IMR-90 (cell line): ENCODE data around the gene LUZP4. TPM values are rescaled to one million over a fixed set of nuclear protein-coding genes. Genes with fewer than 3 reads are reported as not detected.

Source experiments
- ATAC-seq: fragments of 200-7000 bp; cut with Tn5 transposase; 2 replicates; pipeline ENCODE4 v1.9.1; 2020; ENCODE audit warnings: low read depth, mild to moderate bottlenecking, moderate library complexity
- BruUV-seq: library from RNA; stranded (reverse); fragments of 400-500 nt; replicated peaks from 2 replicates; lab custom pipeline; 2021; lab: Mats Ljungman, UMichigan
- CTCF ChIA-PET: fragments of 300-600 bp; formaldehyde crosslinking; extraction: SDS; loops from one replicate; lab custom pipeline; 2021; ENCODE audit warnings: antibody characterized with exemption; lab: Yijun Ruan, JAX
- POLR2A ChIA-PET: fragments of 300-600 bp; sonication (Branson Sonifier 250); formaldehyde crosslinking; loops from one replicate; lab custom pipeline; 2022; ENCODE audit warnings: antibody characterized with exemption; ENCODE audit not compliant: unreplicated experiment; lab: Charles Lee
- DNase-seq: peaks from one replicate; pipeline ENCODE4 v3.0.0; 2013
- H2AFZ ChIP-seq: replicated peaks from 2 replicates; pipeline ENCODE3; 2013; ENCODE audit warnings: low read length, mild to moderate bottlenecking; ENCODE audit not compliant: poor library complexity
- H2AK5ac ChIP-seq: 2 replicates; pipeline ENCODE4 v1.6.1; 2013; ENCODE audit warnings: low read depth, low read length, inconsistent platforms
- H2AK9ac ChIP-seq: replicated peaks from 2 replicates; pipeline ENCODE3; 2013; ENCODE audit warnings: mild to moderate bottlenecking, low read depth, low read length, moderate library complexity; ENCODE audit not compliant: poor library complexity
- H2BK120ac ChIP-seq: 2 replicates; pipeline ENCODE4 v1.6.1; 2013; ENCODE audit warnings: low read depth, low read length, inconsistent platforms
- H2BK15ac ChIP-seq: 3 replicates; pipeline ENCODE4 v1.6.1; 2013; ENCODE audit warnings: low read depth, low read length, inconsistent platforms
- H2BK20ac ChIP-seq: 2 replicates; pipeline ENCODE4 v1.6.1; 2013; ENCODE audit warnings: low read depth, mild to moderate bottlenecking, inconsistent platforms, low read length, moderate library complexity
- H2BK5ac ChIP-seq: 2 replicates; pipeline ENCODE4 v1.6.1; 2013; ENCODE audit warnings: mild to moderate bottlenecking, low read depth, low read length, inconsistent platforms; ENCODE audit not compliant: poor library complexity, severe bottlenecking
- H3K14ac ChIP-seq: replicated peaks from 2 replicates; pipeline ENCODE4 v1.6.1; 2013; ENCODE audit warnings: low read depth, low read length, inconsistent platforms
- H3K18ac ChIP-seq: 2 replicates; pipeline ENCODE4 v1.6.1; 2013; ENCODE audit warnings: low read depth, low read length, control low read depth
- H3K23ac ChIP-seq: 2 replicates; pipeline ENCODE4 v1.6.1; 2013; ENCODE audit warnings: low read depth, low read length, inconsistent platforms
- H3K27ac ChIP-seq: 2 replicates; pipeline ENCODE4 v1.5.1; 2013; ENCODE audit warnings: mild to moderate bottlenecking, control low read depth, low read length; ENCODE audit not compliant: insufficient read depth
- H3K27me3 ChIP-seq: 2 replicates; pipeline ENCODE4 v1.6.1; 2013; ENCODE audit warnings: low read length; ENCODE audit not compliant: control insufficient read depth, insufficient read depth
- H3K36me3 ChIP-seq: 2 replicates; pipeline ENCODE4 v1.6.1; 2013; ENCODE audit warnings: low read length, mixed read lengths; ENCODE audit not compliant: control insufficient read depth, insufficient read depth
- H3K4ac ChIP-seq: 2 replicates; pipeline ENCODE4 v1.6.1; 2013; ENCODE audit warnings: low read depth, low read length, inconsistent platforms
- H3K4me1 ChIP-seq: 2 replicates; pipeline ENCODE4 v1.6.1; 2013; ENCODE audit warnings: low read length, mixed read lengths; ENCODE audit not compliant: control insufficient read depth, insufficient read depth
- H3K4me2 ChIP-seq: 2 replicates; pipeline ENCODE4 v1.6.1; 2013; ENCODE audit warnings: low read depth, mild to moderate bottlenecking, control low read depth, low read length, moderate library complexity
- H3K4me3 ChIP-seq: 2 replicates; pipeline ENCODE4 v1.5.1; 2013; ENCODE audit warnings: low read depth, mild to moderate bottlenecking, control low read depth, low read length, moderate library complexity; ENCODE audit not compliant: insufficient read depth
- H3K56ac ChIP-seq: 2 replicates; pipeline ENCODE4 v1.6.1; 2013; ENCODE audit warnings: low read length, inconsistent platforms; ENCODE audit not compliant: insufficient read depth; ENCODE audit errors: extremely low read depth
- H3K79me1 ChIP-seq, 2 experiments: 2 replicates each; pipeline ENCODE4 v1.6.1; 2013; ENCODE audit warnings: low read length in 2 of 2, inconsistent platforms in 1 of 2, low read depth in 1 of 2
- H3K9ac ChIP-seq: 2 replicates; pipeline ENCODE4 v1.6.1; 2013; ENCODE audit warnings: low read depth, low read length, control low read depth
- H3K9me1 ChIP-seq: 2 replicates; pipeline ENCODE4 v1.6.1; 2013; ENCODE audit warnings: low read length, inconsistent platforms; ENCODE audit not compliant: insufficient read depth
- H3K9me3 ChIP-seq: 2 replicates; pipeline ENCODE4 v1.6.1; 2013; ENCODE audit warnings: low read length; ENCODE audit not compliant: control insufficient read depth, insufficient read depth
- H4K20me1 ChIP-seq: 2 replicates; pipeline ENCODE4 v1.6.1; 2013; ENCODE audit warnings: low read length, inconsistent platforms; ENCODE audit not compliant: insufficient read depth
- H4K5ac ChIP-seq: 2 replicates; pipeline ENCODE4 v1.6.1; 2013; ENCODE audit warnings: mild to moderate bottlenecking, low read depth, low read length, control low read depth
- H4K8ac ChIP-seq, 2 experiments: 2 replicates each; pipeline ENCODE4 v1.6.1; 2013; ENCODE audit warnings: low read depth in 2 of 2, low read length in 2 of 2, control low read depth in 1 of 2, inconsistent platforms in 1 of 2
- H4K91ac ChIP-seq: 2 replicates; pipeline ENCODE4 v1.6.1; 2013; ENCODE audit warnings: low read depth, low read length, inconsistent platforms; ENCODE audit not compliant: insufficient read depth
- BHLHE40 ChIP-seq: fragments of 150-350 bp; IDR thresholded peaks from 2 replicates; pipeline ENCODE4 v1.6.1; 2016; ENCODE audit warnings: mild to moderate bottlenecking, low read depth, low read length
- CEBPB ChIP-seq: IDR thresholded peaks from 2 replicates; pipeline ENCODE4 v1.6.1; 2012; ENCODE audit warnings: low read depth, low read length, improper control_type of control experiment
- CHD1 ChIP-seq: IDR thresholded peaks from 2 replicates; pipeline ENCODE4 v1.6.1; 2012; ENCODE audit warnings: low read depth, low read length, improper control_type of control experiment
- CTCF ChIP-seq: conservative IDR thresholded peaks from 2 replicates; pipeline ENCODE4 v1.5.1; 2012; ENCODE audit warnings: mild to moderate bottlenecking, low read depth, low read length, improper control_type of control experiment
- FOS ChIP-seq: fragments of 150-350 bp; IDR thresholded peaks from 2 replicates; pipeline ENCODE4 v1.6.1; 2016; ENCODE audit warnings: low read depth, low read length
- MAFK ChIP-seq: IDR thresholded peaks from 2 replicates; pipeline ENCODE4 v1.6.1; 2012; ENCODE audit warnings: low read depth, low read length, improper control_type of control experiment
- MAZ ChIP-seq: IDR thresholded peaks from 2 replicates; pipeline ENCODE4 v1.6.1; 2012; ENCODE audit warnings: low read depth, mild to moderate bottlenecking, low read length, improper control_type of control experiment, moderate library complexity, borderline replicate concordance
- MXI1 ChIP-seq: IDR thresholded peaks from 2 replicates; pipeline ENCODE4 v1.6.1; 2012; ENCODE audit warnings: low read depth, mild to moderate bottlenecking, low read length, moderate library complexity, borderline replicate concordance
- NFE2L2 ChIP-seq: fragments of 150-350 bp; IDR thresholded peaks from 2 replicates; pipeline ENCODE4 v1.6.1; 2016; ENCODE audit warnings: low read depth, mild to moderate bottlenecking, low read length
- POLR2A ChIP-seq: IDR thresholded peaks from 2 replicates; pipeline ENCODE4 v1.6.1; 2012; ENCODE audit warnings: mild to moderate bottlenecking, low read depth, low read length
- RAD21 ChIP-seq: IDR thresholded peaks from 2 replicates; pipeline ENCODE4 v1.6.1; 2012; ENCODE audit warnings: low read length, improper control_type of control experiment
- RCOR1 ChIP-seq: IDR thresholded peaks from 2 replicates; pipeline ENCODE4 v1.6.1; 2012; ENCODE audit warnings: mild to moderate bottlenecking, low read length, improper control_type of control experiment; ENCODE audit not compliant: insufficient replicate concordance
- RFX5 ChIP-seq: IDR thresholded peaks from 2 replicates; pipeline ENCODE4 v1.8.0; 2012; ENCODE audit warnings: low read depth, mild to moderate bottlenecking, low read length, moderate library complexity
- SMC3 ChIP-seq: fragments of 150-350 bp; IDR thresholded peaks from 2 replicates; pipeline ENCODE4 v1.6.1; 2016; ENCODE audit warnings: low read depth, mild to moderate bottlenecking, antibody characterized with exemption, low read length, moderate library complexity
- USF2 ChIP-seq: fragments of 150-350 bp; IDR thresholded peaks from 2 replicates; pipeline ENCODE4 v1.6.1; 2017; ENCODE audit warnings: mild to moderate bottlenecking, antibody characterized with exemption, low read length, low read depth
- WGBS, 2 experiments: methylation state at CpG; one replicate each; pipeline versions ENCODE4 v1.1.5 to v1.1.7; 2013; ENCODE audit warnings: missing lambda C conversion rate in 2 of 2; ENCODE audit not compliant: insufficient read length in 1 of 2; ENCODE audit errors: extremely low coverage in 2 of 2; 5-methylcytosine and 5-hydroxymethylcytosine counted together
- dilution Hi-C: fragments of 300-500 bp; cut with HindIII; formaldehyde crosslinking; loops from one replicate; pipeline ENCODE4 v1.14.3; 2018; ENCODE audit warnings: low sequenced_read_pairs; ENCODE audit not compliant: unreplicated experiment
- in situ Hi-C: fragments of 300-500 bp; cut with MboI; formaldehyde crosslinking; loops from 3 replicates; pipeline ENCODE4 v1.14.3; 2019; ENCODE audit warnings: low sequenced_read_pairs, inconsistent platforms, mixed read lengths
- intact Hi-C: fragments of 100-400 bp; cut with micrococcal nuclease; formaldehyde crosslinking; loops from 2 replicates; pipeline ENCODE4 v1.10.0; 2022
- polyA plus RNA-seq, 3 experiments: library from polyadenylated mRNA; depleted of rRNA; stranded (reverse); fragments of >200 nt; gene quantifications; 2 replicates each; pipeline ENCODE4 v1.2.3, GENCODE V29; 2012; ENCODE audit warnings: low replicate concordance in 1 of 3
- total RNA-seq: library from RNA; depleted of rRNA; stranded (reverse); fragments of >200 nt; gene quantifications from 2 replicates; pipeline ENCODE4 v1.2.3, GENCODE V29; 2012
- TF ChIP-seq, protein P1 (sequence below): fragments of 150-350 bp; IDR thresholded peaks from 2 replicates; pipeline ENCODE4 v1.6.1; 2016; ENCODE audit warnings: low read depth, mild to moderate bottlenecking, low read length, moderate library complexity, borderline replicate concordance

The LUZP4 gene
- total and polyA plus RNA-seq, 2 of the 4 experiments (the other 2 are of a cell fraction), result not detected

GRCh38 chrX:115345615-115346014 lies 56.1 kb downstream of the LUZP4 start:
- Histone ChIP-seq H3K9me3 (no peaks in the 10 kb centered on the region), H3K9me1 (no peaks in the 10 kb centered on the region), H3K27me3 (no peaks in the 10 kb centered on the region), H3K23ac (no peak overlapping the region), H3K14ac (peak overlapping the region; percentile 5; the same call in 1 of the 2 replicates), H2BK15ac (peak overlapping the region; percentile 81; the same call in 1 of the 3 replicates), H3K4me3 (no peak overlapping the region), H3K4ac (peak overlapping the region; percentile 17; the same call in 1 of the 2 replicates), H3K56ac (0 out of 2 replicates have a peak overlapping the region, but pooled peaks have one; percentile 15), H3K36me3 (no peaks in the 10 kb centered on the region), H4K20me1 (no peaks in the 10 kb centered on the region), H2AK5ac (no peak overlapping the region), H3K9ac (no peak overlapping the region), H3K4me2 (no peak overlapping the region), H3K18ac (peak overlapping the region; percentile 47; the same call in 1 of the 2 replicates), H3K27ac (peak overlapping the region; percentile 54; the same call in 1 of the 2 replicates), H2BK5ac (peak overlapping the region; percentile 43), H4K5ac (no peak overlapping the region), H4K8ac (no peak overlapping the region), H2BK20ac (peak overlapping the region; percentile 27), H3K79me1 (no peaks in the 10 kb centered on the region), H4K91ac (no peak overlapping the region), H2AFZ (no peak overlapping the region), H2BK120ac (peak overlapping the region; percentile 31; the same call in 1 of the 2 replicates), H3K4me1 (no peaks in the 10 kb centered on the region; the same call in 1 of the 2 replicates), H2AK9ac (no peak overlapping the region)
- ChIA-PET CTCF (no interaction called here), POLR2A (interaction anchor here (0.6 to 0.7 kb wide), 2 partner anchors 22 to 91 kb away, joined by 3 to 4 read pairs; no protein-coding TSS in a partner anchor)
- no TSS peak for BruUV-seq
- DNase-seq (no peak), ATAC-seq (no peak; the same call in 1 of the 2 replicates)
- WGBS, 2 experiments, result 17% methylated on average over 1 of the region's 3 CpGs; no CpG with 5 or more reads in 1 of the 2 experiments
- dilution Hi-C loops, result no loop called here
- TF ChIP-seq NFE2L2, result no peak
- TF ChIP-seq SMC3, result no peak
- no peak for TF ChIP-seq FOS
- TF ChIP-seq, protein P1, sequence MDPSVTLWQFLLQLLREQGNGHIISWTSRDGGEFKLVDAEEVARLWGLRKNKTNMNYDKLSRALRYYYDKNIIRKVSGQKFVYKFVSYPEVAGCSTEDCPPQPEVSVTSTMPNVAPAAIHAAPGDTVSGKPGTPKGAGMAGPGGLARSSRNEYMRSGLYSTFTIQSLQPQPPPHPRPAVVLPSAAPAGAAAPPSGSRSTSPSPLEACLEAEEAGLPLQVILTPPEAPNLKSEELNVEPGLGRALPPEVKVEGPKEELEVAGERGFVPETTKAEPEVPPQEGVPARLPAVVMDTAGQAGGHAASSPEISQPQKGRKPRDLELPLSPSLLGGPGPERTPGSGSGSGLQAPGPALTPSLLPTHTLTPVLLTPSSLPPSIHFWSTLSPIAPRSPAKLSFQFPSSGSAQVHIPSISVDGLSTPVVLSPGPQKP, result no peak
- TF ChIP-seq CEBPB, result no peak
- no peak for TF ChIP-seq RAD21
- TF ChIP-seq RCOR1, result no peak
- TF ChIP-seq POLR2A, result no peak
- TF ChIP-seq RFX5, result no peak
- TF ChIP-seq CHD1, result no peak
- no peak for TF ChIP-seq MAZ
- no peak for TF ChIP-seq MXI1
- no peak for TF ChIP-seq MAFK
- TF ChIP-seq BHLHE40, result no peak
- no peak for TF ChIP-seq USF2
- no peak for TF ChIP-seq CTCF
- in situ Hi-C loops, result no loop called here
- intact Hi-C loops, result no loop called here
